DMS153 treated with DMSO at 0.1 percent for 48 hours (cell line): Measurements from ENCODE around the gene CORO6.

Experiments used
- DNase-seq: peaks from one replicate; lab custom pipeline; 2025; ENCODE audit not compliant: unreplicated experiment; lab: John Stamatoyannopoulos, UW

CORO6 gene

DNA sequence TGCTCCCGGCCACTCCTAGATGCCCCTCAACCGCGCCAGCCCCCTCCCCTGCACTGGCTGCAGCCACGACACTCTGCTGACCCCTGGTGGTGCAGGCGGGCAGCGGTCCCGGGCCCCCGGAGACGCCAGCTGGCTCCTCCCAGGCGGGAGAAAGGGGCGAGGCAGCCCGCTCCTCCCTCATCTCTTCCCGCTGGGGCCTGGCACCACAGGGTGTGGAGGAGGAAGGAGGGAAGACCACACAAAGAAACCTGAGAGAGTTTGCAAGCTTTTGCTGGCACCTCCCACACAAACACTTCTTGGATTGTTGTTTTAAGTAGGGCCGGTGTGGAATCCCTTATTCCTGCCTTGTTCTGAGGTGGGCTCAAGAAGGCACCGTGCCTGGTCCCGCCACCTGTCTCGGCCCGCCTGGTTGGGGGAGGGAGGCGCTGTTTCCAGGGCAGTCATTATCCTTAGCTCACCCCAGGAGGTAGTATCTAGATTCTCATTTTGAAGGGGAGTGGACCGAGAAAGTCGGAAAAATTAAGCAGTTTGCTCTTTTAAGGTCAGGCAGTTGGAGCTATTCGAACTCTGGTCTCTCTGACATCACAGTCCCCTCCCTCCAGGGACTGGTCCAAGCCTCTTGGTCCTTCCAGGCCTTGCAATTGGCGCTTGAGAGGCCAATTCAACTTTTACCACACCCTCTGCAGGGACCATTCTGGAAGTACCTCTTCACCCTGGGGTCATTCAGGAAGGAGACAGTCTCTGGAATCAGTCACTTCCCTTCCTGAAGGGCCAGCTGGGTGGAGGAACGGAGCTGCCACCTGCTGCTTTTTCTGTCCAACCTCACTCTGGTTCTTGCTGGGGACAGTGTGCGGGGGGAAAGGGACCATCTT is 30.7 kb downstream of the CORO6 start:
- peak; percentile 85 for DNase-seq

GRCh38 chr17:29591146-29591736 is 31.5 kb downstream of the CORO6 start:
- peak; percentile 59 for DNase-seq

GRCh38 chr17:29590411-29591145 is 32.1 kb downstream of the CORO6 start:
- DNase-seq, result no peak

- peak; percentile 77 for DNase-seq
These were observed 32.9 kb downstream of the CORO6 start, which contains the start of gene GIT1 for GRCh38 chr17:29589524-29590410. TSS of gene GIT1 (minus strand) at chr17:29589648. CDS start at chr17:29589378, 270 bp downstream.

GRCh38 chr17:29588562-29589411 is 33.9 kb downstream of the CORO6 start:
- no peak for DNase-seq

DNA sequence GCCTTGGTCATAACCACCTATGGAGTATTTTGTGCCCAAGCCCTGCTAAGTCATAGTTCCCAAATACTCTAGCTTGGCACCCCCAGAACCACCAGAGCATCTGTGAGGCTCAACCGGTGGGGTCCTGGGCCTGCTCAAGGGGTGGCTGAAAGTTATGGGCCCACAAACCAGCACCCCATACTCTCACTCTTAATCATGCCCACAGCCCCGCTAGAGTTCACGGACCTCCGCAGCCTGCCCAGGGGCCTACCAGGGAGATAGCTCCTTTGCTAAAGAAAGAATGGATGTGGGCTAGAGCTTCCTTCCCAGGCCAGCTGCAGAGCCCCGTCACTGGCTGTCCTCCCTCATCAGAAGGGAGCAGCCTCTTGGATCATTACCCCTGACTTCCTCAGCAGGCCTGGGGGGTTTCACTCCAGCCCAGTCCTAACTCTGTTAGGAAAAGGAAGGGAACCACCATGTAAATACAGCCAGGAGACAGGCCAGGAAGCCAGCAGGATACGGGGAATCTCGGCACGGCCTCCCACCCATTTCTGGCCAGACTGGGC is 34.6 kb downstream of the CORO6 start:
- no peak for DNase-seq

- no peak for DNase-seq
These were observed 35.1 kb downstream of the CORO6 start for GRCh38 chr17:29587591-29587990.

DNA sequence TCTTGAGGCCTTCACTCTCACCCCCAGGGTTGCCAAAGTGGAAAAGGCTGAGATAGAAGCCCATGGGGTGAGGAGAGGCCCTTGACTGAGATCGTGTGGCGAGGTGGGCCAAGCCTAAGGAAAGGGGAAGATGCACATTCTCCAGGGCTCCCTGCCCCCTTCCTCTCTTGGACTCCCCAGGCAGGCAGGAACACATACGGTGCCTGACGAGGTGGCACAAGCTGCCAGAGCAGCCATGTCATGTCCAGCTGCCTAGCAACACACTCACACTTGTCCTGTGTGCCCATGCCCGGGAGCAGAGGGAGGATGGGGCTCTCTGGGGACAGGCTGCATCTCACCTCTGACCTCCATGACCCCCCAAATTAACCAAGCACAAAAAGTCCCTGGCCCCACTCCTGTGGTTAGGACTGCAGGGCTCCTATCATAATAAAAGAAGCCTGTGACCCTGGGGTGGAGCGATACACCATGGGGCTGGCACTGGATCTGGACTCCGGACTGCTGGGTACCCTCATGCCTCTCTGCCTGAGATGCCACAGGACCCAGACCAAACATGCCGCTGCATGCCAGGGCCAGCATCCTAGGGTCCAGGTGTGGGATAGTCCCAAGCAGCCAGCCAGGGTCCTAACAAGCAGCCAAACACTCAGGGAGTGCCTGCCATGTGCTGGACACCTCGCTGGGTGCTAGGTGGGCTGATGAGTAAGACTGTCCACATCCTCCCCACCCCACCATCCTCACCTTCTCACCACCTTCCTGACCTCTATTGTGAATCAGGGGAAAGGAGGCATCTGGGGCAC is 35.8 kb downstream of the CORO6 start:
- DNase-seq, result no peak

- DNase-seq, result no peak
These were observed 37.5 kb downstream of the CORO6 start for GRCh38 chr17:29585080-29585751.

- DNase-seq, result no peak
These were observed 38.1 kb downstream of the CORO6 start for GRCh38 chr17:29584452-29585079.

GRCh38 chr17:29583324-29584248 is 39.1 kb downstream of the CORO6 start:
- no peak for DNase-seq

DNA sequence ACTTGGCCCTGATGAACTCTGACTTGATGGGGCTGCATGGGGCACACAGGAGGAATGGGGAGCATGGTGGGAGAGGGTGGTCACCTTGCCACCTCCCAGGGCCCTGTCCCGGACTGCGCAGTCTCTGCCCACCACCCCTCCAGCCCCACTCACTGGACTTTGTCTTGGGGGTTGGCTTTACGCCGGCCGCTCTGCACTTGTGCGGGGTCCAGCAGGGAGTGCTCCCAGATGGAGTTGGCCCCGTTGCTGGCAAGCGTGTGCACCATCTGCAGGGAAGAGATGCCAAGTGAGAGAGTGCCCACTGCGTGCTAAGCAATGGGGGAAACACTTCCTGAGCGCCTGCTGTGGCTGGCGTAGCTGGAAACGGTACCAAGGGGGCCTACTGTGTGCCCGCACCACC is 39.9 kb downstream of the CORO6 start:
- DNase-seq, result no peak

DNA sequence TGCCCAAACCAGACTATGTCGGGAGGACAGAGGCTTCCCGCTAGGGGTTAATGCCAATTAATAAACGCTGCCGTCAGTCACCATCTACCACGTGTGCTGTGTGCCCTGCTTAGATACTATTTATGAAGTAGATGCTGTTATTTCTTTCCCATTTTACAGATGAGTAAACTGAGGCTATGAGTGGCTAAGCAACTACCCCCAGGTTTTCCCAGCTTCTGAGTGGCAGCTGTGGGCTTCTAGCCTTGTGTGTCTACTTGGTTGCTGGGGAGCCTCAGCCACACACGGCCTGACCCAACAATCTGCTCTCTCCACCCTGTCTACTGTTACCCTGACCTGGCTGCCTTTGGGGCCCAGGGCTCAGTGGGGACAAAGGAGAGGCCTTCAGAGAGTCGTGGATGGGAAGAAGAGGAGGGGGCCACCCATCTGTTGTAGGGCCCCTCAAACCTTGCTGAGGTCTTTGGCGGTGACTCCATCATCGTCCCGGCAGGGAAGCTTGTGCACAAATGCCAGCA is 40.4 kb downstream of the CORO6 start:
- DNase-seq, result no peak

GRCh38 chr17:29581583-29582253 is 41.0 kb downstream of the CORO6 start:
- DNase-seq, result no peak

- DNase-seq, result peak; percentile 66
These were observed 42.6 kb downstream of the CORO6 start for GRCh38 chr17:29579866-29580771.
